ENCODE results near the gene SLC49A3. TPM values are rescaled to one million over a fixed set of nuclear protein-coding genes. Genes with fewer than 3 reads are reported as not detected.

Gene SLC49A3
- total and polyA plus RNA-seq, 8 donors: 2.7 to 18.8 (median 10.4) TPM

DNA sequence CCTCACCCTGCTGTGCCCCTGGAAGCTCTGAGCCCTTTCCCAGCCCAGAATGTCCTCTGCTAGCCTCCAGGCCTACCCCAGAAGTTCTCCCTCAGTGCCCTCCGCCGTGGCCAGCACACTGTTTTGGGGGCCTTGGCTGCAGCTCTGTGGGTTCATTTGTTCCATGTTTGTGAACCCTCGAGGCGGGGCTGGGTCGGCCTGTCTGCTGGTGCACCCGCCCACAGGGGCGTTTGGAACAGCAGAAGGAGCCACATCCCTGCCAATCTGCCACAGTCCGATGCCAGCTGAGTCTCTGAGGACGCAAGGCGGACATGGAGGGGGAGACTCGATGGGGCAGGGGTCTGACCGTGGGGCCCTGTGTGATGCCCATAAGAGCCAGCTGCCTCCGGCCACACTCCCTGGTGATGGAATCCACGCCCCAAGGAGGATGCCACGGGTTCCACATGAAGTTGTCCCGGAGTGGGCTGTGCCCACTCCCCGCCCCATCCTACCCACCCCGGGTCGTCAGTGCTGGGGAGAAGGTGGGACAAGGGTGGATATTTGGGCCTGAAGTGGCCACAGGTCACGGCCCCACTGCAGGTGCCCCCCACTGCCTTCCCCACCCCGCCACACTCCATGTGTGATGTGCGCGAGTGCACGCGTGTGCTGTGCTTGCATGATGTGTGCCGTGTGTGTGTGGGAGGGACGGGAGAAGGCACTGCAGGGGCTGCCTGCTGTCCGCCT is 22.0 kb downstream of the SLC49A3 start:
- Histone ChIP-seq H3K27ac (no peak overlapping the region), H3K36me3 (peaks cover 10 to 20% (median 17%) of the 10 kb centered on the region in 4 donors), H3K9me3 (no peaks in the 10 kb centered on the region), H3K4me3 (no peak overlapping the region), H3K4me1 (peaks cover 7 to 21% (median 18%) of the 10 kb centered on the region in 4 donors), H3K27me3 (peaks cover 0 to 25% (median 8%) of the 10 kb centered on the region in 3 donors)
- no peak for TF ChIP-seq POLR2AphosphoS5 (IDR thresholded peaks at IDR 0.05)
- no peak for TF ChIP-seq EP300 (IDR thresholded peaks at IDR 0.05)
- 80 to 83% (median 82%) methylated on average over 14 to 28 of the region's 28 CpGs for WGBS, 5 donors
- DNase-seq: no peak
- intact Hi-C loops (cut with DNase I; ENCODE audit: low total_unique reads): no loop called here

DNA sequence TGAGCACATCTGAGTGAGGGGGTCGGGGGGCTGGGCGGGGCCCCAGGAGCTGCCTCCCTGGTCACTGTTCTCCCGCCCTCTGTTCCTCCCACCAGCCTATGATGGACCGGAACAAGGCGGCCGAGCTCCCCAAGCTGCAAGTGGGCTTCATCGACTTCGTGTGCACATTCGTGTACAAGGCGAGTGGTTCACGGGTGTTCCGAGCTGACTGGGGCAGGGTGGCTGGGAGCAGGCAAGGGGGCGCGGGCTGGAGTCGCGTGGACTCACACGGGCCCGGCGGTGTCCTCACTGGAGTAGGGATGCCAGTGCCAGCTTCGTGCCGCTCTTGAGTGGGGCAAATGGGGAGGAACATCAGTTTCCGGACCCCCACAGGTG is 22.5 kb downstream of the SLC49A3 start:
- Histone ChIP-seq H3K9me3 (no peaks in the 10 kb centered on the region), H3K27ac (no peak overlapping the region), H3K4me3 (no peak overlapping the region), H3K27me3 (peaks cover 0 to 25% (median 8%) of the 10 kb centered on the region in 3 donors), H3K36me3 (peaks cover 5 to 14% (median 12%) of the 10 kb centered on the region in 4 donors), H3K4me1 (peaks cover 7 to 21% (median 18%) of the 10 kb centered on the region in 4 donors)
- intact Hi-C loops (cut with DNase I; ENCODE audit: low total_unique reads): no loop called here
- no peak for DNase-seq
- TF ChIP-seq POLR2AphosphoS5 (IDR thresholded peaks at IDR 0.05): no peak
- TF ChIP-seq EP300 (IDR thresholded peaks at IDR 0.05): no peak
- TF ChIP-seq POLR2A (IDR thresholded peaks at IDR 0.05): no peak
- TF ChIP-seq, protein P1, sequence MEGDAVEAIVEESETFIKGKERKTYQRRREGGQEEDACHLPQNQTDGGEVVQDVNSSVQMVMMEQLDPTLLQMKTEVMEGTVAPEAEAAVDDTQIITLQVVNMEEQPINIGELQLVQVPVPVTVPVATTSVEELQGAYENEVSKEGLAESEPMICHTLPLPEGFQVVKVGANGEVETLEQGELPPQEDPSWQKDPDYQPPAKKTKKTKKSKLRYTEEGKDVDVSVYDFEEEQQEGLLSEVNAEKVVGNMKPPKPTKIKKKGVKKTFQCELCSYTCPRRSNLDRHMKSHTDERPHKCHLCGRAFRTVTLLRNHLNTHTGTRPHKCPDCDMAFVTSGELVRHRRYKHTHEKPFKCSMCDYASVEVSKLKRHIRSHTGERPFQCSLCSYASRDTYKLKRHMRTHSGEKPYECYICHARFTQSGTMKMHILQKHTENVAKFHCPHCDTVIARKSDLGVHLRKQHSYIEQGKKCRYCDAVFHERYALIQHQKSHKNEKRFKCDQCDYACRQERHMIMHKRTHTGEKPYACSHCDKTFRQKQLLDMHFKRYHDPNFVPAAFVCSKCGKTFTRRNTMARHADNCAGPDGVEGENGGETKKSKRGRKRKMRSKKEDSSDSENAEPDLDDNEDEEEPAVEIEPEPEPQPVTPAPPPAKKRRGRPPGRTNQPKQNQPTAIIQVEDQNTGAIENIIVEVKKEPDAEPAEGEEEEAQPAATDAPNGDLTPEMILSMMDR (IDR thresholded peaks at IDR 0.05): no peak
- WGBS, 5 donors: 78 to 84% (median 82%) methylated on average over 13 to 22 of the region's 22 CpGs

DNA sequence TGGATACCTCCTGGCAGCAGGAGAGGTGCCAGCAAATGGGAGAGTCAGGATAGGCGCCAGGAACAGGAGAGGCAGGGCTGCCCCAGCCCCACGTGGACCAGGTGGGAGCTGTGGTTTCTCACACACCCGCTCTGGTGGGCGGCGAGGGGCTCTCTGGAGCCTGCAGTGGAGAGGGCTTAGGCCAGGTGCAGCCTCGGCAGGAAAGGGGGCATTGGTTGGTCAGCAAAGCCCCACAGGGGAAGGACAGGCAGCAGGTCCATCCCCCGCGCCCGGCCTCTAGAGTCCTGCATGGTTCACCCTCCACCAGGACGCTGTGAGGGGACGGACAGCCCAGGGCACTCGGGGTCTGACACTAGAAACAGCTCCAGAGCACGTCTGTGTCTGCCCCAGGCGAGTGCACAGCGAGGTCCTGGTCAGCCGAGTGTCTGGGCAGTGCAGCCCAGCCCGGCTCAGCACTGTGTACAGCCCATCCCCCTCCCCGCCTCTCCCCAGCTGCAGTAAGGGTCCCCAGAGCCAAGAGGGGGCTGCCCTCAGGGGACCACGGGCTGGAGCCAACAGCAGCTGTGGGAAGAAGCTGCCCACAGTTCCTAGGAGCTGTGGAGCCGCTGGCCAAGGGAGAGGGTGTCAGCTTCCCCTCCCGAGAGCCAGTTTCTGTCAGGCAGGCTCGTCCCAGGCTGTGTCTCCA is 23.1 kb downstream of the SLC49A3 start:
- Histone ChIP-seq H3K9me3 (no peaks in the 10 kb centered on the region), H3K27me3 (peaks cover 0 to 25% (median 8%) of the 10 kb centered on the region in 3 donors), H3K4me3 (no peak overlapping the region), H3K4me1 (peaks cover 7 to 21% (median 18%) of the 10 kb centered on the region in 4 donors), H3K36me3 (peaks cover 0 to 9% (median 6%) of the 10 kb centered on the region in 4 donors), H3K27ac (no peak overlapping the region)
- DNase-seq: no peak
- TF ChIP-seq EP300 (IDR thresholded peaks at IDR 0.05) (no peak), POLR2A (IDR thresholded peaks at IDR 0.05) (no peak), POLR2AphosphoS5 (IDR thresholded peaks at IDR 0.05) (no peak)
- TF ChIP-seq, protein P1 (IDR thresholded peaks at IDR 0.05): no peak
- intact Hi-C loops (cut with DNase I; ENCODE audit: low total_unique reads): no loop called here
- WGBS, 5 donors: 61 to 77% (median 68%) methylated on average over 5 to 22 of the region's 22 CpGs

DNA sequence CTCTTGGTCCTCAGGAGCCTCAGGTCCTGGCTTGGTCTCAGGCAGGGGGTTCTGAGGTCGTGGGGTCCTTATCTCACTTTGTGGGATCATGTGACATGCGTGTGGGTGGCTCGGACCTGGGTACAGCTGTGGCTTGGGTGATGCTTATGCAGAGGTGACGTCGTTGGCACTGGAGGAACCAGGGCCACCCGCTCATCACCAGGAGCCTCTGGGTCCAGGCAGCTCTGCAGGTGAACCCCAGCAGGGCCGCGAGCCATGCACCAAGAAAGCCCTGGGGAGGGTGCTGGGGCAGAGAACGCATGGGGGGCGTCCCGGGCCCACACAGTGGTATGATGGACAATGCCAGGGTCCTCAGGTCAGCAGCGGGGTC is 23.6 kb downstream of the SLC49A3 start:
- intact Hi-C loops (cut with DNase I; ENCODE audit: low total_unique reads): no loop called here
- peaks cover 7 to 21% (median 18%) of the 10 kb centered on the region in 4 donors for H3K4me1 ChIP-seq
- WGBS, 5 donors: 78 to 96% (median 83%) methylated on average over 4 to 12 of the region's 12 CpGs
- no peak overlapping the region for H3K27ac ChIP-seq
- H3K9me3 ChIP-seq: no peaks in the 10 kb centered on the region
- H3K4me3 ChIP-seq: no peak overlapping the region
- TF ChIP-seq POLR2A (IDR thresholded peaks at IDR 0.05): no peak
- TF ChIP-seq, protein P1 (IDR thresholded peaks at IDR 0.05): no peak
- no peak for TF ChIP-seq EP300 (IDR thresholded peaks at IDR 0.05)
- no peak for TF ChIP-seq POLR2AphosphoS5 (IDR thresholded peaks at IDR 0.05)
- H3K36me3 ChIP-seq: peaks cover 0 to 4% (median 2%) of the 10 kb centered on the region in 4 donors
- H3K27me3 ChIP-seq: peaks cover 0 to 25% (median 8%) of the 10 kb centered on the region in 3 donors
- DNase-seq: no peak

Measured in stomach (tissue), 9 donors.